Measurements from ENCODE around the gene AEBP2. TPM values are rescaled to one million over a fixed set of nuclear protein-coding genes. Genes with fewer than 3 reads are reported as not detected.

AEBP2 gene
- total and polyA plus RNA-seq, 7 donors, result 5.3 to 24.6 (median 21.6) TPM

- DNase-seq (no peak), ATAC-seq (no peak)
- intact Hi-C loops (cut with DNase I), result no loop called here
- H3K9me3 ChIP-seq, result no peaks in the 10 kb centered on the region
- H3K36me3 ChIP-seq (ENCODE audit: insufficient read depth in 1 of 2, low read depth in 1 of 2), result no peaks in the 10 kb centered on the region
- no peak overlapping the region for H3K4me3 ChIP-seq
- TF ChIP-seq, protein P1, sequence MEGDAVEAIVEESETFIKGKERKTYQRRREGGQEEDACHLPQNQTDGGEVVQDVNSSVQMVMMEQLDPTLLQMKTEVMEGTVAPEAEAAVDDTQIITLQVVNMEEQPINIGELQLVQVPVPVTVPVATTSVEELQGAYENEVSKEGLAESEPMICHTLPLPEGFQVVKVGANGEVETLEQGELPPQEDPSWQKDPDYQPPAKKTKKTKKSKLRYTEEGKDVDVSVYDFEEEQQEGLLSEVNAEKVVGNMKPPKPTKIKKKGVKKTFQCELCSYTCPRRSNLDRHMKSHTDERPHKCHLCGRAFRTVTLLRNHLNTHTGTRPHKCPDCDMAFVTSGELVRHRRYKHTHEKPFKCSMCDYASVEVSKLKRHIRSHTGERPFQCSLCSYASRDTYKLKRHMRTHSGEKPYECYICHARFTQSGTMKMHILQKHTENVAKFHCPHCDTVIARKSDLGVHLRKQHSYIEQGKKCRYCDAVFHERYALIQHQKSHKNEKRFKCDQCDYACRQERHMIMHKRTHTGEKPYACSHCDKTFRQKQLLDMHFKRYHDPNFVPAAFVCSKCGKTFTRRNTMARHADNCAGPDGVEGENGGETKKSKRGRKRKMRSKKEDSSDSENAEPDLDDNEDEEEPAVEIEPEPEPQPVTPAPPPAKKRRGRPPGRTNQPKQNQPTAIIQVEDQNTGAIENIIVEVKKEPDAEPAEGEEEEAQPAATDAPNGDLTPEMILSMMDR (IDR thresholded peaks at IDR 0.05), result no peak
- H3K4me1 ChIP-seq, result no peaks in the 10 kb centered on the region
- H3K27me3 ChIP-seq (ENCODE audit: insufficient read depth in 3 of 3, low read length in 2 of 3), result no peaks in the 10 kb centered on the region
- 46 to 56% (median 51%) methylated on average over 6 of the region's 6 CpGs for WGBS, 3 donors
- no peak overlapping the region for H3K27ac ChIP-seq
These were observed 90.8 kb downstream of the AEBP2 start for GRCh38 chr12:19529951-19530636.

GRCh38 chr12:19530637-19531023 is 91.3 kb downstream of the AEBP2 start:
- ATAC-seq (no peak), DNase-seq (no peak)
- Histone ChIP-seq H3K9me3 (no peaks in the 10 kb centered on the region), H3K4me3 (no peak overlapping the region), H3K27me3 (ENCODE audit: insufficient read depth in 3 of 3, low read length in 2 of 3) (no peaks in the 10 kb centered on the region), H3K36me3 (ENCODE audit: insufficient read depth in 1 of 2, low read depth in 1 of 2) (no peaks in the 10 kb centered on the region), H3K27ac (no peak overlapping the region), H3K4me1 (no peaks in the 10 kb centered on the region)
- intact Hi-C loops (cut with DNase I), result no loop called here
- TF ChIP-seq, protein P1 (IDR thresholded peaks at IDR 0.05), result no peak

GRCh38 chr12:19533567-19533966 is 94.3 kb downstream of the AEBP2 start:
- 97 to 99% (median 97%) methylated on average over 3 of the region's 3 CpGs for WGBS, 3 donors
- Histone ChIP-seq H3K4me1 (no peaks in the 10 kb centered on the region), H3K27me3 (ENCODE audit: insufficient read depth in 3 of 3, low read length in 2 of 3) (no peaks in the 10 kb centered on the region), H3K9me3 (peaks cover 8% of the 10 kb centered on the region), H3K36me3 (ENCODE audit: insufficient read depth in 1 of 2, low read depth in 1 of 2) (no peaks in the 10 kb centered on the region), H3K27ac (no peak overlapping the region), H3K4me3 (no peak overlapping the region)
- DNase-seq (no peak), ATAC-seq (no peak)
- intact Hi-C loops (cut with DNase I), result no loop called here
- TF ChIP-seq, protein P1 (IDR thresholded peaks at IDR 0.05), result no peak

DNA sequence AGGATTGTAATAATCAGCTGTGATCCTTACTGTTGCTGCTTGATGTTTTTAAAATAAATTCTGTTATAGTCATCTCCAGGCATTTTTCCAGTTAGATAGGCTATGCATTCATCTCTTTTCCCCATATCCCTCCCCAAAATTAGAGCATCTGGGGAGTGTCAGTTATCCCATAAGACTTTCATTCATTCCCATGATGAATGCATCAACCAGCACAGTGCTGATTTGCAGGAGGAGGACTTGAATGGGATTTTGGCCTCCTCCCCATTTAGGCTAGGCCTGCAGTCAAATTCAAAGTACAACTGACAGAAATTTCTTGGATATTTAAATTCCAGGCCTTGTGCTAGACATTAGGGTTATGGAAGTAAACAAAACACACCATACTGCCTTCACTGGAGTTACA is 99.8 kb downstream of the AEBP2 start:
- H3K4me1 ChIP-seq, result no peaks in the 10 kb centered on the region
- TF ChIP-seq, protein P1 (IDR thresholded peaks at IDR 0.05), result no peak
- intact Hi-C loops (cut with DNase I), result no loop called here

DNA sequence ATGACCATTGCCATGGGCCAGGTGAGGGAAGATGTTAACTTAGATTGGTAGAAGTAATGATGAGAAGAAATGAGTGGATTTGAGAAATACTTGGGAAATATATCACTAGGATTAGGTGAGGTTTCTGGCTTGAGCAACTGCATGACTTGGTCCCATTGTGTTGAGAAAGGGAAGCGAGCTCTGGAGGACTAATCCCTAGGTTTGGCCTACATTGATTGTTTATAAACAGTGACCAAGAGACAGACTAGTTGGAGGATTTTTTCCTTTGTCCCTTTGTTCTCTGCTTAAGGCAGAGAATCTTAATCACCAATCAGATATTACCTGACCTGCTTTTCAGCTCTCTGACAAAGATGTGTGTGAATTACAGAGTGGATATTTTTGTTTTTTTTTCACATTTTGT is 100.5 kb downstream of the AEBP2 start:
- Histone ChIP-seq H3K36me3 (ENCODE audit: insufficient read depth in 1 of 2, low read depth in 1 of 2) (no peaks in the 10 kb centered on the region), H3K27me3 (ENCODE audit: insufficient read depth in 3 of 3, low read length in 2 of 3) (no peaks in the 10 kb centered on the region), H3K27ac (no peak overlapping the region), H3K4me1 (no peaks in the 10 kb centered on the region), H3K9me3 (peaks cover 14% of the 10 kb centered on the region), H3K4me3 (no peak overlapping the region)
- TF ChIP-seq, protein P1 (IDR thresholded peaks at IDR 0.05), result no peak
- WGBS, 3 donors, result 70 to 84% (median 70%) methylated on average over 1 of the region's 1 CpG
- no peak for ATAC-seq
- DNase-seq, result no peak
- intact Hi-C loops (cut with DNase I), result no loop called here

More for the DNA sequence above, 99.8 kb downstream of the AEBP2 start:
- Histone ChIP-seq H3K36me3 (ENCODE audit: insufficient read depth in 1 of 2, low read depth in 1 of 2) (no peaks in the 10 kb centered on the region), H3K27ac (no peak overlapping the region), H3K4me3 (no peak overlapping the region), H3K9me3 (peaks cover 14% of the 10 kb centered on the region), H3K27me3 (ENCODE audit: insufficient read depth in 3 of 3, low read length in 2 of 3) (no peaks in the 10 kb centered on the region)
- DNase-seq (no peak), ATAC-seq (no peak)

Data from psoas muscle (tissue), 8 donors.